Prostate gland (tissue), 2 donors: ENCODE measurements around the gene RAB4B. TPM values are rescaled to one million over a fixed set of nuclear protein-coding genes. Genes with fewer than 3 reads are reported as not detected.

ENCODE experiments used
- DNase-seq: peaks from one replicate; pipeline ENCODE4 v3.0.0-alpha.2; 2019; ENCODE audit warnings: low spot score
- H3K27ac ChIP-seq, 2 donors: fragments of 200-600 bp; sonication (generic); 2 replicates each; pipeline ENCODE4 v1.5.1; 2017 to 2019
- H3K27me3 ChIP-seq: fragments of 200-600 bp; sonication (generic); replicated peaks from 2 replicates; pipeline ENCODE4 v1.5.1; 2019; ENCODE audit not compliant: insufficient read depth
- H3K36me3 ChIP-seq, 2 donors: fragments of 200-600 bp; sonication (generic); 1 replicate in 1 of 2; 2 replicates in 1 of 2; pipeline versions ENCODE4 v1.5.1 to v1.8.1; 2017 to 2019
- H3K4me1 ChIP-seq: fragments of 200-600 bp; sonication (generic); replicated peaks from 2 replicates; pipeline ENCODE4 v1.5.1; 2019
- H3K4me3 ChIP-seq, 2 donors: fragments of 200-600 bp; sonication (generic); 2 replicates each; pipeline ENCODE4 v1.5.1; 2017 to 2019
- H3K9me3 ChIP-seq: fragments of 200-600 bp; sonication (generic); 2 replicates; pipeline ENCODE4 v1.5.1; 2017
- CTCF ChIP-seq, 4 experiments: fragments of 200-600 bp in 2 of 4; fragments of 450-650 bp in 2 of 4; sonication (generic) in 2 of 4; IDR thresholded peaks; 1 replicate in 3 of 4; 2 replicates in 1 of 4; pipeline ENCODE4 v1.5.1; 2016 to 2019; ENCODE audit warnings: antibody characterized with exemption in 4 of 4, mild to moderate bottlenecking in 2 of 4, moderate library complexity in 2 of 4
- POLR2A ChIP-seq: fragments of 450-650 bp; IDR thresholded peaks from one replicate; pipeline ENCODE4 v1.6.1; 2016; ENCODE audit warnings: antibody characterized with exemption, mild to moderate bottlenecking
- POLR2AphosphoS5 ChIP-seq: sonication (generic); formaldehyde crosslinking; IDR thresholded peaks from one replicate; pipeline ENCODE4 v1.6.1; 2017; ENCODE audit warnings: antibody characterized with exemption
- WGBS: methylation state at CpG from one replicate; pipeline ENCODE4 v1.1.5; 2018; 5-methylcytosine and 5-hydroxymethylcytosine counted together
- intact Hi-C: fragments of 100-400 bp; cut with DNase I; formaldehyde crosslinking; loops from one replicate; pipeline ENCODE4 v1.14.2; 2022
- total RNA-seq, 2 donors: library from RNA; depleted of rRNA; stranded (reverse); fragments of >200 nt; gene quantifications; one replicate each; pipeline ENCODE4 v1.1.0, GENCODE V29; 2016

Gene RAB4B
- total RNA-seq, 2 donors from 2014 or later: 44.8 to 51.7 TPM

GRCh38 chr19:40755791-40756190, 22.3 kb upstream of the RAB4B start:
- 94% methylated on average over 8 of the region's 8 CpGs for whole genome bisulfite sequencing
- TF ChIP-seq CTCF (IDR thresholded peaks at IDR 0.05): no peak
- TF ChIP-seq POLR2AphosphoS5: no peak
- Histone ChIP-seq H3K27ac (no peak overlapping the region), H3K4me1 (peaks cover 9% of the 10 kb centered on the region), H3K36me3 (peaks cover 5 to 8% of the 10 kb centered on the region in 2 donors), H3K9me3 (no peaks in the 10 kb centered on the region), H3K4me3 (no peak overlapping the region), H3K27me3 (no peaks in the 10 kb centered on the region)
- DNase-seq: no peak
- intact Hi-C loops: no loop called here

- no peak for DNase-seq
- H3K27ac ChIP-seq: no peak overlapping the region
- intact Hi-C loops: no loop called here
- H3K9me3 ChIP-seq: no peaks in the 10 kb centered on the region
- TF ChIP-seq POLR2AphosphoS5 (no peak), POLR2A (no peak)
- WGBS: 79% methylated on average over 11 of the region's 11 CpGs
- peaks cover 9% of the 10 kb centered on the region for H3K4me1 ChIP-seq
- peaks cover 6 to 9% of the 10 kb centered on the region in 2 donors for H3K36me3 ChIP-seq
- no peaks in the 10 kb centered on the region for H3K27me3 ChIP-seq
- H3K4me3 ChIP-seq: no peak overlapping the region
Observed at GRCh38 chr19:40756502-40757110, 21.4 kb upstream of the RAB4B start.

- no peak overlapping the region for H3K27ac ChIP-seq
- no peaks in the 10 kb centered on the region for H3K9me3 ChIP-seq
- WGBS: 95% methylated on average over 3 of the region's 3 CpGs
- no peak for TF ChIP-seq POLR2A
- TF ChIP-seq POLR2AphosphoS5: no peak
- no peak for TF ChIP-seq CTCF (IDR thresholded peaks at IDR 0.05)
- H3K4me1 ChIP-seq: peaks cover 9% of the 10 kb centered on the region
- H3K4me3 ChIP-seq: no peak overlapping the region
- no peak for DNase-seq
- H3K36me3 ChIP-seq: peaks cover 15 to 28% of the 10 kb centered on the region in 2 donors
- intact Hi-C loops: no loop called here
- H3K27me3 ChIP-seq: no peaks in the 10 kb centered on the region
Observed at GRCh38 chr19:40758491-40758890, 19.6 kb upstream of the RAB4B start.

- H3K27ac ChIP-seq: no peak overlapping the region
- H3K9me3 ChIP-seq: no peaks in the 10 kb centered on the region
- WGBS: 94% methylated on average over 13 of the region's 13 CpGs
- H3K27me3 ChIP-seq: no peaks in the 10 kb centered on the region
- H3K36me3 ChIP-seq: peaks cover 21 to 31% of the 10 kb centered on the region in 2 donors
- H3K4me3 ChIP-seq: no peak overlapping the region
- no peak for DNase-seq
- peaks cover 6% of the 10 kb centered on the region for H3K4me1 ChIP-seq
- TF ChIP-seq CTCF (IDR thresholded peaks at IDR 0.05) (no peak), POLR2A (no peak), POLR2AphosphoS5 (no peak)
- intact Hi-C loops: no loop called here
Observed at GRCh38 chr19:40759352-40759751, 18.7 kb upstream of the RAB4B start.

- intact Hi-C loops: no loop called here
- DNase-seq: no peak
- Histone ChIP-seq H3K4me1 (no peaks in the 10 kb centered on the region), H3K36me3 (peaks cover 27 to 47% of the 10 kb centered on the region in 2 donors), H3K4me3 (no peak overlapping the region), H3K9me3 (no peaks in the 10 kb centered on the region), H3K27ac (no peak overlapping the region), H3K27me3 (no peaks in the 10 kb centered on the region)
- TF ChIP-seq POLR2AphosphoS5: no peak
- no peak for TF ChIP-seq POLR2A
- no peak for TF ChIP-seq CTCF (IDR thresholded peaks at IDR 0.05)
- 95% methylated on average over 17 of the region's 17 CpGs for WGBS
Observed at GRCh38 chr19:40762754-40763470, 15.1 kb upstream of the RAB4B start.
